ENCODE data around the gene DNMT3A.

The DNMT3A gene

DNA sequence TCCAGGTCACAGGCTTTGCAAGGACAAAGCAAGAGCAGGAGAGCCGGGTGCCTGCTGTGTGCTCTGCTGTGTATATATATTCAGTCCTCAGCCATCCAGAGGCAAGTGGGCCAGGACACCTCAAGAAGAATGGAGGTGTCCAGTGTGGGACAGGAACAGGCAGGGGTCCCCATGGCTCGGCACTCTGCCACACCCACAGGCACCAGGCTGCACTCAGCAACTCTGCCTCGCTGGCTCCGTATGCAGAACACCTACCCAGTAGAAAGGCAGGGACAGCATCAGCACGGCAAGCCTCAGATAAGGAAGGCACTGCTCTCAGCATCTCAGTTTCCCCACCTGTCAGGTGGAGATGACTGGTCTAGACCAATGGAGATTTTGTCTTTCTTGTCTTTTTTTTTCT is 57.8 kb downstream of the DNMT3A start:
- no peak for DNase-seq (ENCODE audit: low read depth in 2 of 2)
- TF ChIP-seq, protein P1, sequence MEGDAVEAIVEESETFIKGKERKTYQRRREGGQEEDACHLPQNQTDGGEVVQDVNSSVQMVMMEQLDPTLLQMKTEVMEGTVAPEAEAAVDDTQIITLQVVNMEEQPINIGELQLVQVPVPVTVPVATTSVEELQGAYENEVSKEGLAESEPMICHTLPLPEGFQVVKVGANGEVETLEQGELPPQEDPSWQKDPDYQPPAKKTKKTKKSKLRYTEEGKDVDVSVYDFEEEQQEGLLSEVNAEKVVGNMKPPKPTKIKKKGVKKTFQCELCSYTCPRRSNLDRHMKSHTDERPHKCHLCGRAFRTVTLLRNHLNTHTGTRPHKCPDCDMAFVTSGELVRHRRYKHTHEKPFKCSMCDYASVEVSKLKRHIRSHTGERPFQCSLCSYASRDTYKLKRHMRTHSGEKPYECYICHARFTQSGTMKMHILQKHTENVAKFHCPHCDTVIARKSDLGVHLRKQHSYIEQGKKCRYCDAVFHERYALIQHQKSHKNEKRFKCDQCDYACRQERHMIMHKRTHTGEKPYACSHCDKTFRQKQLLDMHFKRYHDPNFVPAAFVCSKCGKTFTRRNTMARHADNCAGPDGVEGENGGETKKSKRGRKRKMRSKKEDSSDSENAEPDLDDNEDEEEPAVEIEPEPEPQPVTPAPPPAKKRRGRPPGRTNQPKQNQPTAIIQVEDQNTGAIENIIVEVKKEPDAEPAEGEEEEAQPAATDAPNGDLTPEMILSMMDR (IDR thresholded peaks at IDR 0.05; ENCODE audit: low read depth, low read length): no peak
- H3K4me3 ChIP-seq (replicated peaks in 1 of 2; ENCODE audit: low read depth in 2 of 2, low read length in 2 of 2): no peak overlapping the region

DNA sequence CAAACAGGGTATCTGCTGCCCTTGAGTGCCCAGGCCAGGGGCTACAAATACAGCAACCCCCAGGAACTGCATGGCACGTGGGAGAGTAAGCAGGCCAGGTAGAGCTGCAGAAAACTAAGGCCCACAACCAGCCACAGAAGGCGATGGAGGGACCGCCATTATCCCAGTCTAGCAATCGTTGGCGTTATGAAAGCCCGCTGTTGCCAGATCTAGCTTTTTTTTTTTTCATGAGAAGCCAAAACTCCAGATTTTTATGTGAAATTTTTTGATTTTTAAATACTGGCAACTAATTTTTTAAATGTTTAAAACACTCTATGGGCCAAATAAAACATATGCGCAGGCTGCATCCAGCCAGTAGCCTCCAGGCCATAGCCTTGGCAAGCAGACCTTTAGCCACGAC is 59.8 kb downstream of the DNMT3A start:
- DNase-seq (ENCODE audit: low read depth in 2 of 2): no peak
- TF ChIP-seq, protein P1 (IDR thresholded peaks at IDR 0.05; ENCODE audit: low read depth, low read length): no peak
- H3K4me3 ChIP-seq (replicated peaks in 1 of 2; ENCODE audit: low read depth in 2 of 2, low read length in 2 of 2): no peak overlapping the region

DNA sequence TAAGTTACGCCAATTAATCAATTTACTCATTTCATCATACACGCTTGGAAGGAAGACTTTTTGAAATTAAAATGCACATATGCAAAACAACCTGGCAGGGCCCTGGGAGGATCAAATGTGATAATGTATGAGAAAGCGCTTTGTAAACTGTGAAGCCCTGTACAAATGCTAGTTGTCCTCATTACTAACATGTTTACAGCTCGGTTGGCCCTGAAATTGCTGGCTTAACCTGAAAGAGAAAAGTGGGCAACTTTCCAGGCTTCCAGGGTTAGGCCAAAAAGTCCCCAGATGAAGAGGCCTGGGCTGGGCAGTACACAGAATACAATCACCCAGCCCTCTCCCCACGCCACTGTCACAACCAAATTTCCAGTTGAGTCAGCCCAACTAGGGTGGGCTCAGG is 60.2 kb downstream of the DNMT3A start:
- H3K4me3 ChIP-seq (replicated peaks in 1 of 2; ENCODE audit: low read depth in 2 of 2, low read length in 2 of 2): no peak overlapping the region
- DNase-seq (ENCODE audit: low read depth in 2 of 2): no peak
- TF ChIP-seq, protein P1 (IDR thresholded peaks at IDR 0.05; ENCODE audit: low read depth, low read length): no peak

DNA sequence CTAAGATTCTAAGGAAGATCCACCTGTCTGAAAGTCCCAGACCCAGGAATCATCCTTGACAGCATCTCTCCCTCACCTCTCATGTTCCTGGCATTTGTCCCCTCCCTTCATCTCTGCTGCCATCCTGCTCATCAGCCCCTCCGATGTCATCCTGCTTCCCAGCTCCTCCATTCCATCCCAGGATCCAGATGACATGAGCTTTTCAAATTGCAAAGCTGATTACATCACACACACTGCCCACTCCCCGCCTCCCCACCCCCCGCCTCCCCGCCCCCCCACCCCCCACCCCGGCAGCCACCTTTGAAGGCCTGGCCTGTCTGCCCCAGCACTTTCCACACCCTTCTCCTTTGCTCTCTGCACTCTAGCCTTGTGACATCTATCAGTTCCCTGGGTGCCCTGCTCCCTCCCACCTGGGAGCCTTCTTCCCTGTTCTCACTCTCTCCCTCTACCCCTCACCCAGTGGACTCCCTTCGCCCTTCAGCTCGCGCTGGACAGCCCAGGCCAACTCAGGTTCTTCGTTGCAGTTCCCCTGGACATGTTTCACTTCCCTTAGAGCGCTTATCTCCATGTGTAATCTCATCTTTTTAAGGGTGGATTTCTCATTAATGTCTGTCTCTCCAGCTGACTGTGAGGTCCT is 61.6 kb downstream of the DNMT3A start:
- H3K4me3 ChIP-seq (replicated peaks in 1 of 2; ENCODE audit: low read depth in 2 of 2, low read length in 2 of 2): no peak overlapping the region
- no peak for DNase-seq (ENCODE audit: low read depth in 2 of 2)
- TF ChIP-seq, protein P1 (IDR thresholded peaks at IDR 0.05; ENCODE audit: low read depth, low read length): no peak

DNA sequence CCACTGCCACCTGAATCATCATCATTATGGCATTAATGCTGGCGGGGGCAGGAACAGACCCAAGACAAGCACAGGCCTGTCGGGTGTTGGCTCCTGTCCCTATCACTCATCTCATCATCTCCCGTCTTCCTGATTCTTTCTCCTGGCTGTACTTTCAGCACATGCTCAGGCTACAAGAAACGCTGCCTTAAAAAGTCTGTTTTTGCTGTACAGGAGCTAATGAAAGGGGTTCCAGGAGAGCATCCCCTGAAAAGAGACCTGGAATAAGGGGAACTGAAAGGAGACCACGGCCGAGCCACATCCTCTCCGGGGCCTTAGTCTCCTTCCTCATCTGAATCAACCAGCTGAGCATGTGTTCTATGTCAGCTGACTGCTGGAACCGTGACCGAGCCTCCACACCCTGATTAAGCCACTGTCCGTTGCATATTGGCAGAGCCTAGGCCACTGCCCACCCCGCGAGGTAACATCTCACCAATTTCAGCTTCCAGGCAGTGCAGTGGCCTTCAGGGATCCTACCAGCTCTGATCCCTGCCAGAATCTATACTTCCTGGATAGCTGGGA is 62.6 kb downstream of the DNMT3A start:
- TF ChIP-seq, protein P1 (IDR thresholded peaks at IDR 0.05; ENCODE audit: low read depth, low read length): no peak
- H3K4me3 ChIP-seq (replicated peaks in 1 of 2; ENCODE audit: low read depth in 2 of 2, low read length in 2 of 2): no peak overlapping the region
- DNase-seq (ENCODE audit: low read depth in 2 of 2): peak in 1 of 2 donors; percentile 48

DNA sequence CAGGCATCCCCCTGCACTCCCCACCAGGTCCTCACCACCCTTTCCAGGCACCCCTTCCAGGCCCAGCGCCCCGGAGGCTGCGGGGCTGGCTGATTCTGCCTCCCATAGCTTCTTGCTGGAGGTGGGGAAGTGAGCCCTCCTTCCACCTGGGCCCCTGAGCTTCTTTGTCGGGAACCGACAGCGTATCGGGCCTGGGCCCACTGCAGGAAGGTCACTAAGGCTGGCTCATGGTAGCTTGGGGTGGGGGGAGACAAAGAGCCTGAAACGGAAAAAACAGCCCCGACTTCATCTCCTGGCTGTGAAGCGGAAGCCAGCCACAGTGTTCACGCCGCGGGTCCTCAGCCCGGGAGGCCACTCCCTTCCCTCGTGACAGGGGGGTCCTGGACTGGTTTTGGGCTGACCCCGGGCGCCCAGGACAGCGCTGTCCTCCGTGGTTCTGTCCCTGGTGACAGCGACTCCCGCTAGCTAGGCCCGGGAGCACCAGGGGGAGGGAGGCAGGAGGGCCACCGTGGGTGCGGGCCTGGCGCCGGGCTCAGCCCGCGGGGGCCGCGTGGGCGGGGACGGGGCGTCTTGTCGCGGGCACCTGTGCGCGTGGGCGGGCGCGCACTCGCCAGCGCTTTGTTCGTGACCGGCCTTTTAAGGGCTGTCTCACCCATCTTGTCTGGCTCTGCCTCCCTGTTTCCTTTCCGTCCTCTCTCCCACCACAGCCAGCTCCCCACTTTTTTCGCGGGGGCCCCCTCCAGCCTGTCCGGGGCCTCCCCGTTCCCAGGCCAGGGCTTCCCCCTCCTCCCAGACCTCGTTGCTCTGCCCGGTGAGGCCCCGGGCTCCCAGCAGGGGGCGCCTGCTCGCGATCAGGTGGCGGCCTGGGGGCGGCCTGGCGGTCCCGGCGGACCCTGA is 64.9 kb downstream of the DNMT3A start:
- peak in 1 of 2 donors; percentile 14 for DNase-seq (ENCODE audit: low read depth in 2 of 2)
- TF ChIP-seq, protein P1 (IDR thresholded peaks at IDR 0.05; ENCODE audit: low read depth, low read length): peak; percentile 18
- H3K4me3 ChIP-seq (replicated peaks in 1 of 2; ENCODE audit: low read depth in 2 of 2, low read length in 2 of 2): no peak overlapping the region
